NCI-H82 (cell line): ENCODE data around the gene DCAKD.

Experiments used
- DNase-seq: peaks from one replicate; lab custom pipeline; 2025; lab: John Stamatoyannopoulos, UW

DCAKD gene

DNA sequence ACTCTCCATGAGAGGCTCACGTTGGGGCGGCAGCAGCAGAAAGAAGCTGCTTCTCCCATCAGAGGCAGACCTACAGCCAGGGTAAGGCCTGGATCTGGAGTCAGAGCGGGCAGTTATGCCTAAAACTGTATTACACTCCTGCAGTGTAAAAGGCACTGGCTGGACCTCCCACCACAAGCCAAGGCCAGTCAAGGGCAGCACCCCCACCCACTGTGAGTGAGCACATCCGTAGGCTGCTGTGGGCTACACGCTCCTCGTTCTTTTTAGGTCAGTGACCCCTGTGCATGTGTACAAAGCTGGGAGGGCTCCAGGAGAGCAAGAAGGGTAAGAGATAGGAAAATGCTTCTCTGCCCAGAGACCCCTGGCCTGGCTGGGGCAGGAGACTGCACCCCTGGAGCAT lies 20.7 kb downstream of the DCAKD start:
- DNase-seq = no peak

DNA sequence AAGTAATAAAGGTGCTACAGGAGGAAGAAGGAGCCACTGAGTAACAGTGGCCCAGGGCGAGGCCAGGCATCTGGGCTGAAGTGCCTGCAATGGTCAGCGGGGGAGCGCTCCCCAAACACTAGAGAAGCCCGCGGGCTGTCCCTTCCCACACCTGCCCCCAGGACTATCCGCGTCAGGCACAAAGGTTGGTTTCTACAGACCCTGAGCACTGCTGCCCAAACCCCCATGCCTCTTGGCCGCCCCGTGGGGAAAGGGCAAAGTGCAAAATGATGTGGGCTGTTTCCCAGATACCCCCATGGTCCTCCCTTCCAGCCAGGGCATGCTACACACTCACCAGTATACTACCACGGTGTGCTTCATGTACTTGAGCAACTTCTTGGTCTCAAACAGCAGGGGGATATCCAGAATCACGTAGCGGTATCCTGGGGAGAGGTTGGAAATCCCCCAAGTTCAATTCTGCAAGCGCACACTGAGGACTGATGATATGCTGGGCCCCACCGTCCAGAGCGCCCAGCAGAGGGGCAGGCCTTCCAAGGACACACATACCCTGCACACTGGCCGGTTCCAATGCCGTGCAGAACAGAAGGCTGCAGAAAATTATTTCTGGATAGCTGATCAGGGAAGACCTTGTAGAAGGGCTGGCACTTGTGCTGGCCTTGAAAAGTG lies 21.5 kb downstream of the DCAKD start:
- DNase-seq = no peak

DNA sequence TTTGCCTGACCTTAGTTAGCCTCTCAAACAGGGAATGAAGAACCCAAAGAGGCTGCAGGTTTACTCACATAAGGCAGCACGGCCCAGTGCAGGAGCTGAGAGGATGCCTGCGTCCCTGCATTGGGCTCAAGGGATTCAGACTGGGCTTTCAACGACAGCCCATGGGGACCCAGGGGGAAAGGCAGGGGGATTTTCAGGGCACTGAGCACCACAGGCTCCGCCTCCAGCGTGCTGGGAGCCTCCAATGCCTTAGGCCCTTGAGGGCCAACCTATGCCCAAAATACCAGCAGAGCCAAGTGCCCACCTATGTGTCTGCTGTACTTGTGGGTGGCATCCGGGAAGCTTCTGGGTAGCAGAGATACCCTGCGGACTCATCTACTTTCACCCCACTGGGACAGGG lies 22.3 kb downstream of the DCAKD start:
- DNase-seq = no peak

DNA sequence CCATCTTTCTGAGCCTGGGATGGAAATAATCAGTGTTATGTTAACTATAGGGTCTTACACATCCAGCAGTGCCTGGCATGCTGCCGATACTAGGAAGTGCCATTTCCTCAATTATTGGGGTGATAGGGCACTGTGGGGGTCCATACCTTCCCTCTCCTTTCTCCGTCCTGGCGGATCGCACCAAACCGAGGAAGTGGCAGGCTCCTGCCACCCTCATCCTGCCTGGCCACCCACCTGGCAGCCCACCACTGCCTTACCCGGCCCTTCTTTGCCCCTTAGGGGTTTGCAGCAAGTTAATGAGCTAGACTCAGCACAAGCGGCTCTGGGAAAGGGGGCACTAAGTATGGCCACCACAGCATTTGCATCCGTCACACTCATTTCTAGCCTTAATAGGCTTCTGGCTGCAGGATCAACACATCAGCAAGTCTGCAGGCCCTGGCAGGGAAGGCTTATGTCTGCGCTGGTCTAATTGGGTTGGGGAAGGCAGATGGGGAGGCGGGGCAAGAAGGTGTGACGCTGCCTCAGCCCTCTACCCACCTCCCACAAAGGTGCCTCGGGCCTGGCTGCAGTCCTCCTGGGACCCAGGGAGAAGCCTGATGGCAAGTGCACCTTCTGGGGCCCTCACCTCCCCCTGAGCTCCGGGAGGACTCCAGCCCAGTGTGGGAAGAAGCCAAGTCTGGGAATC lies 28.6 kb downstream of the DCAKD start:
- peak; percentile 99 for DNase-seq

DNA sequence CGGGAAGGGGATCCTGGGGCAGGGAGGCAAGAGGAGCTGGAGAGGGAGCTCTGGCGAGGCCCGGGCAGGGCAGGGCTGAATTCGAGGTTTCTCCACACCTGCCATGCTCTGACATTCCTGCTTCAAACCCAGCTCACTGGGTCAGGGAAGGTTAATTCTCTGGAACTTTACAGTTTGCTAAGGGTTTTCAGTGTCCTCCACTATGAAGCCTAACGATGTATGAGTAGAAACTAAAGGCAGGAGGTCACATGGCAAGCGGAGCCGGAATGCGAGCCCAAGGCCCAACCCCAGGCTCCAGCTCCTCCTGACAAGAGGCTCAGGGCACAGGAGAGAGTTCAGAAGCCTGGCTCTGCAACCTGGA lies 29.2 kb downstream of the DCAKD start:
- DNase-seq = peak; percentile 59

DNA sequence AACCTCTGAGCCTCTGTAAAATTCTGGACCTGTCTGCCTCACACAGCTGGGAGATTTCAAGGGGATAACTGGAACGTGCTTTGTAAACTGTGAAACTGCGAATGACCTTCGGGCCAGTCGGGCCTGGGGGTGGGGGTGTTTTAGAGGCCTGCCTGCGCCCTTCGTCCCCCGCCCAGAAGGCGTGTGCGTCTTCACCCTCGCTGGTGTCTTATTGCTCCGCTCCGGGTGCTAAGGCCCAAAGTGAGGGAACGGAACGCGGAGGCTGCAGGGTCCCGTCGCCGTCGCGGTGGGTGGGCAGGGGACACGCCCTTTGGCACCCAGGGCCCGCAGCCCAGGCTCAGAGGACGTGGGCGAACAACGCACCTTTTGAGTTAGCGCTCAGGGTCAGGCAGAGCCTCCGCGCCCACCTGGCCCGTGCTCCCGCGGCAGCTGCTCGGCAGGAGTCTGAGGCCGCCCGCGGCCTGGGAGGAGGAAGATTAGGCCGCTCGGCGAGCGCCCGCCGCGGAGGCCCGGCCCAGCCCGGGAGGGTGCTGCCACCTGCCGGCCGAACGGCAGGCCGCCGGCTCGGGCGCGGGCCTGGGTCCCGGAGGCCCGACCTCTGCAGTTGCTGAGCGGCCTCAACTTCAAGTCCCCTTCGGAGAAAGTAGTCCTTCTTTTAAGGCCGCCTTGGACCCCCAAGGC lies 29.7 kb downstream of the DCAKD start:
- DNase-seq = peak; percentile 92

DNA sequence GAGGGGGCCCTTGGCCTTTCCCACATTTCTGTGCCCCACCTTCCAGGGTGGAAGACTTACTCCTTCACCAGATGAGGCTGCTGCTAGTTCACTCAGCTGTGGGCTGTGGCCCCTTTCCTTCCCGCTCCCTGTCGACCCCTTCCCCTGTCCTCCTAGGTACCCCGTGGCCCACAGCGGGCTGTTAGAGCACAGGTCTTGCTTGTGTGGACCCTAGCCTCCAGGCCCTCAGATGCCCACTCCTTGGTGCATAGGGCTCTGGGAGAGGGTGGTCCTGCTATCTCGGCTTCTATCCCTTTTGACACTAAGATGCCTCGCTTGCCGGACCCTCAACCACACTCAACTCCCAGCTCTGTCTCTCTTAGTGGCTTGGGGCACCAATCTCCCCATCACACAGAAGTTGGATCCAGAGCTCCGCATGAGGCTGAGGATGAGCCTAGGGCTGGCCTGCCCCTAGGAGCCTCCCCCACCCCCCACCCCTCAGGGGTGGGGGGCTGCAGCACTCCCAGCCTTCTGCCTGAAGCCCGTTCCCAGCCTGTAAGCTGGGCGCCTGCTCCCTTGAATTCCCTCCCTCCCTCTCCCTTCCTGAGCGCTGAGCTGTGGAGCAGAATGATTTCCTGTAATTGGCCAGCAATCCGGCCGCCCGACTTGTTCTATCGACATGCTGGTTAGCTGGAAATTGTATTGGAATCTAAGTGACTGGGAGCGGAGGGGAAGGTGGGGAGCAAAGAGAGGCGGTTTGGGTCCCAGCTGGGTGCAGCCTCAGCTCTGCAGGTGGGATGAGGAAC lies 30.9 kb downstream of the DCAKD start:
- peak; percentile 62 for DNase-seq

DNA sequence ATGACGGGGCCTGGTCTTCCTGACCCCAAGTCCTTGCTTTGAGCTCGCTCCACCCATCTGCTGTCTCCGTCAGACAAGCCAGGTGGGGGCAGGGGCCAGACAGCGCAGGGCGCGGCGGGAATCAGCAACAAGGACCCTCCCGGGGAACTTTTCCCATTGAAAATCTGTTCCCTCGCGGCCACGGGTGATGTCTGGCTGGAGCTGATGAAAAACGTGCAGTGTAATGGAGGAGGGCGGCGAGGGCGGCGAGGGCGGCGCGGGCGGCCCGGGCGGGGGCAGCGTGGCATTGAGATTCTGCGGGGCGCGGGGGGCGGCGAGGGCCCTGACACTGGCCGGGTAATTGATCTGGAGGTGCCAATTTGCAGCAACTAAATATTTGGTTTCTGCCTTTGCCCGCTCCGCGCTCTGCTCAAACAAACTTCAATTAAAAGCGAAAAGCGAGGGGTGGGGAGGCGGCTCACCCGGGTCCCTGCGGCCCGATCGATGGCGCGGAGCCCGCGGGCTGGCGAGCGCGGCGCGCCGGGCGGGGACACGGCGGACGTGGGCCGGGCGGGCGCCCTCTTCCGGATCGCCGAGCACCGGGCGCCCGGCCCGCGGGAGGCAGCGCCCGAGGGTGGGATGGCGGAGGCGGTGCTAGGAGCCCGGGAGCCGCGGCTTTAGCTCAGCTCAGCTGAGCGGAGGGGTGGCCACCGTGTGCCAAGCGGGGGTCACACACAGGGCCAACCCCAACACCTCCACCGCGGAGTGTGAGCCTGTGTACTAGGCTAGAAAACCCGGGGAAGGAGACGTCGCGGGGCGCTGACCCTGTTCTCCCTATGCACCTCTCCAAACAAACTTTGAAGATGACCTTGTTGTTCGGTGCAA lies 32.4 kb downstream of the DCAKD start:
- peak; percentile 88 for DNase-seq

DNA sequence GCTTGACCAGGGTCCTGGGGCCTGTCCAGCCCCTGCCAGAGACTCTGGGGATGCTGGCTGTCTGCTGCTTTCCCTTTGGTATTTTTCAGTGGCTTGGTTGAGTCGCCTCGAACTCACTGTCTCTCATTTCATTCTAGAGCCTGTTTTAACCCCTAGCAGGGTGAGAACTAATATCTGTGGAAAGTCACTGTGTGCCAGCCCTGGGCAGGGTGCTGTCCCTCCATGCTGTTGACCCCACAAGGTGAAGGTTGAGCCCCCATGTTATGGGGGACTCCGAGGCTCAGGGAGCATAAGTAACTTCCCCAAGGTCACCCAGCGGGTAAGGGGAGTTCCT lies 33.0 kb downstream of the DCAKD start:
- no peak for DNase-seq

DNA sequence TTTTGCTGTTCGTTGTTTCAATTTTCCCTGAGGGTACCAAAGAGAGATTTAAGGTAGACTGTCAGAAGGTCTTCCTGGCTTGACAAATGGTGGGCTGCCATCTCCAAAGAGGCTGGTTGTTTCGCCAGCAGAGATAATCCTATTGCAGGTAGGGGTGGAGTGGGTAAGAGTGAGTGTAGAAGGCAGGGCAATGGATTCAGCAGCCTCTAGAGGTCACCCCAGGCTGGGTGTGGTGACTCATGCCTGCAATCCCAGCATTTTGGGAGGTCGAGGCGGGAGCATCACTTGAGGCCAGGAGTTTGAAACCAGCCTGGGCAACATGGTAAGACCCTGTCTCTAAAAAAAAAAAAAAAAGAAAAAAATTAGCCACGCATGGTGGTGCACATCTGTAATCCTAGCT lies 34.6 kb downstream of the DCAKD start:
- peak; percentile 93 for DNase-seq

DNA sequence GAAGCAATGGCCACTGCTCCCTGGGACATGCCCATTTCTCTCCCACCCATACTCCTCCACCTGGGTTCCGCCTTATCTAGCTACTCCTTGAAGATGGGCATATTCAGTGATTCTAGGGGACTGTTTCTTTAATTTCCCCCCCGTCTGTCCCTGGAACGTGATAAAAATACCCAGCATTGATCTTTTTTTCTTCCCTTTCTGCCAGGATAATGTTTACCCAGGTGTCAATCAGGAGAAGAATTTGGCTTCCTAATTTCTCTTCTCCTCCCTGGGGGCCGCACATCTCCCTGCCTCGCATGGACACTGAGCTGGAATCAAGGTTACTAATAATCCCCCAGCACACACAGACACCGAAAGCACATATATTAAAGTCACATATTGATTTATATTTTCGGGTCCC lies 35.2 kb downstream of the DCAKD start:
- DNase-seq = no peak

DNA sequence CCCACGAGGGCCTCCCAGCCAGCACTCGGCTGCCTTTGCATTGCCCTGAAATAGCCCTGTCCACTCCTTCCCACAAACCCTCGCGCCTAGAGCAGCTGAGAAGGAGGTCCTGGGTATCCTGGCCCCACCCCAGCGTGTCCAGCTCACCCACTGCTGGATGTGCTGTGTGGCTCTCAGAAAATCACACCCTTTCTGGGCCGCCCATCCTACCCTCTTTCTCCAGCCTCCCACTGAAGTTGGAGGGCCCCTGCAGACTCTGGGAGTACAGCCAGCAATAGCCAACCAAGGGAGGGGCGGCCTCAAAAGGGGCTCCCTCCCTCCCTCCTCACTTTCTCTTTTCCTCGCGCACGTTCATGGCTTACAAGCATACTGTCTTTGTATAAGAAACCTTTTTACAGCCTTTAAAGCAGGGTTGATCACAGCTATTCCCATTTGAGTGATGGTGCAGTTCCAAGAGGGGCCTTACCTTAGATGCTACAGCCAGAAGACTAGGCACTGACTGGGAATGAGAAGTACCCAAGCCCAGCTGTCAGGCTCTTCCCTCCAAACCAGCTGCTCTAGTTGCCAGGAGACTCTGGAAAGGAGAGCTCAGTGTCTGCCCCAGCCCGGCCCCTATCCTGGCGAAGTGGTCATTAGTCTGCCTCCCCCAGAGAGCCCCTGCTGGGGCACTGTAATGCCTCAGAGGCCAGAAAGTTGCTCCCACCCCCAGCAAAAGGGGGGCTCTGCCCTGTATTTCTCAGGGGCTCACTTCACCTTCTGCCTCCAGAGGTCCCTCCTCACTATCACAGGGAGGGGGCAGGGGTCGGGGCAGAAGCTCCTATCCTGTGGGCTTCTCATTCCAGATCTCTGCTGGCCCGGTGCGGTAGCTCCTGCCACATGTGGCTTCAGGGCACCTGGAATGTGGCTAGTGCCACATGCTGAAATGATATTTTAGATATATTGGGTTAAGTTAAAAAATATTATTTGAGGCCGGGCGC lies 38.1 kb downstream of the DCAKD start:
- DNase-seq = peak; percentile 77

DNA sequence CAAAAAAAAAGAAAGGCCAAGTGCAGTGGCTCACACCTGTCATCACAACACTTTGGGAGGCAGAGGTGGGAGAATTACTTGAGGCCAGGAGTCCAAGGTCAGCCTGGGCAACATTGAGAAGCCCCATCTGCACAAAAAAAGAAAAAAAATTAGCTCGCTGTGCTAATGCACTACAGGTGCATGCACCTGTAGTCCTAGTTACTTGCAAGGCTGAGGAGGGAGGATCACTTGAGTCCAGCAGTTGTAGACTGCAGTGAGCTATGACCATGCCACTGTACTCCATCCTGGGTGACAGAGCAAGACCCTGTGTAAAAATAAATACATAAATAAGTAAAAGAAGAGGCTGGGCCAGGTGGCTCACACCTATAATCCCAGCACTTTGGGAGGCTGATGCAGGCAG lies 39.7 kb downstream of the DCAKD start:
- DNase-seq = no peak

DNA sequence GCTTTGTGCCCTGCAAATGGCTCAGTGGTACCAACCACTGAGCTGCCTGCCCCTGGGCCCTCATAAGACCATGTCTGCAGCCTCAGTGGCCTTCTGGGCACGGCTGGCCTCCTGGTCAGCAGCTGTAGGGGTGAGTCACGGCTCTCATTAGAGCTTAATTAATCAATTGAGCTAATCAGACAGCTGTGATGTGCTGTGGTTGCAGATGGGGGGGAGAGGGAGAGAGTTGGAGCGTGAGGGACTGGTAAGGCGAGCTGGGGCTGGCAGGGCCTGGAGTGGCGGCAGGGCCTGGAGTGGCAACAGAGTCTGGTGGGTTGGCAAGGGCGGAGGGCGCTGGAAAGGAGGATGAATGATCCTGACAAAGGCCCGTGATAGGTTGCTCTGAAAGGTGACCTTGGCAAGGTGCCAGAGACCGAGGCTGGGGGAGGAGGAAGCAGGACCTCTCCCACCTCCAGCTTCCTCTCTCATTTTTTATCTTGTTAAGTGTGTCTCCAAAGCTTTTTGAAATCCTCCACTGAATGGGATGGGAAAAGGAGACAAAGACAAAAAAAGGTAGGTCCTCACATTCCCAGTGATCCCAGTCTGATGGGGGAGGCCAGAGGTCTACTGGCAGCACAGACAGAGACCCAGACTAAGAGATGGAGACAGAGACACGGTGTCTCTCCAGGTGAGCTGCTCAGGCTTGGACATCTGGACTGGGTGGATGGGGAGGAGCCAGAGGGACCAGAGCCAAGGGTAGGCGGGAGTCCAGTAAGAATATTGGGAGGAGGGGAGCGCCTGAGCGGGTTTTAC lies 41.6 kb downstream of the DCAKD start:
- peak; percentile 83 for DNase-seq

DNA sequence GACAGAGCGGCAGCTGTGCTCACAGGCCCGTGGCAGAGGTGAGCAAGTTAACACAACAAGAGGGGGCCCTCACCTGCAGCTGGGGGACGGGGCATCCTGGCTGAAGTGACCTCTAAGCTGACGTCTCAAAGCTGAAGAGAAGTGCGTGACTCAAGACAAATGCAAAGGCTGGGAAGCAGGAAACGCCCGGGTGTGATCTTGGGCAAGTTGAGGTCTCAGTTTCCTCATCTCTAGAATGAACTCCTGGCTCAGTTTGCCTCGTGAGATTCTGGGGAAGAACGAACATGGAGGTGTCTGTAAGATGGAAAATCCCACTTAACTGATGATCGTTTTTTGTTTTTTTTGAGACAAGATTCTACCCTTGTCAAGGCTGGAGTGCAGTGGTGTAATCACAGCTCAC lies 43.2 kb downstream of the DCAKD start:
- no peak for DNase-seq

DNA sequence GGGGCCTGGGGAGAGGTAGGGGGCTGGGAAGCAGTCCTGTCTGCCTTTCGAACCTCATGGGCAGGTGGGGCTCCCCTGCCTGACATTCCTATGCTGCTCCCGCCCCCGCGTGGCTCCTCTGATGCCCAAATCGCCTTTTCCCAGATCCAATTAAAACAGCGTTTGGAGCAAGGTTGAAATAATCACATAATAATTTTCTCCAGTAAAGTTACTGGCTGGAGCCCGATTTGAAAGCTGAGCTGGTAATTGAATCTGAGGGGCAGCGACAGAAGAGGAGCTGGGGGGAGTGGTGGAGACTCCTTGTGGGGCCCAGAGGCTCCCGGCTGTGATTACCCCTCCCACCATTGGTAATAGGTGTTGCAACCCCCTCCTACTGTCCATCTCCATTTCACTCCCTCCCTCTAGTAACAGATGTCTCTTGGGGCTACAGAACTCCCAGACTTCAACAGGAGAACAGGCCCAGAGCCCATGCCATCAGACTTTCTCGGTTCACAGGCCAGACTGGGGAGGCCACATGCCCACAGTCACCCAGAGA lies 44.4 kb downstream of the DCAKD start:
- peak; percentile 100 for DNase-seq

DNA sequence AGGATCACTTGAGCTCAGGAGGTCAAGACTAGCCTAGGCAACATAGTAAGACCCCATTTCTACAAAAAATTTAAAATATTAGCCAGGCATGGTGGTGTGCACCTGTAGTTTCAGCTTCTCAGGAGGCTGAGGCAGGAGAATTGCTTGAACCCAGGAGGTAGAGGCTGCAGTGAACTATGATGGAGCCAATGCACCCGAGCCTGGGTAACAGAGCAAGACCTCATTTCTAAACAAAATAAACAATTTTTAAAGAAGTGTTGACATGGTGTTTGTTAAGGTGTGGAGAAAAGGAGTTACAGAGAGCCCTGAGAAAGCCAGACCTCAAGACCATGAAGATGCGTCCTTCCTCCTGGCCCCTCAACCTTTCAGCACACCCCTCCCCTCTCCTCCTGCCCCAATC lies 45.7 kb downstream of the DCAKD start:
- DNase-seq = no peak

DNA sequence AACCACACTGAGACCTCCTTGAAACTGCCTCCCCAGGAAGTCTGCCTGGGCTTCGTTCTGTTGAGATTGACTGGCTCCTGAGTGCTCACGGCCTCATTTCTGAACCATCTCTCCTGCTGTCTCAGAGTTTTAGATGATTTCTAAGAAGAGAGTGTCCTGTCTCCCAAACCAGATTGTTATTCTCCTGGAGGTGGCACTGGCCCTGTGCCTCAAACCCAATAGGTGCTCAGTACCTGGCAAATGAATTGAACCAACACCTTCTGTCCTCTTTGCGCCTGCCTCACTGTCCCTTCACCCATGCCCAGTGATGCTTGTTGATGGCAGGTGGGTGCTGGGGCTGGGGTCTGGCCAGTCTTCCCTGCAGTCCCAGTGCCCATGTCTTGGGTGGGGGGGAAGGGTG lies 47.0 kb downstream of the DCAKD start:
- DNase-seq = no peak

DNA sequence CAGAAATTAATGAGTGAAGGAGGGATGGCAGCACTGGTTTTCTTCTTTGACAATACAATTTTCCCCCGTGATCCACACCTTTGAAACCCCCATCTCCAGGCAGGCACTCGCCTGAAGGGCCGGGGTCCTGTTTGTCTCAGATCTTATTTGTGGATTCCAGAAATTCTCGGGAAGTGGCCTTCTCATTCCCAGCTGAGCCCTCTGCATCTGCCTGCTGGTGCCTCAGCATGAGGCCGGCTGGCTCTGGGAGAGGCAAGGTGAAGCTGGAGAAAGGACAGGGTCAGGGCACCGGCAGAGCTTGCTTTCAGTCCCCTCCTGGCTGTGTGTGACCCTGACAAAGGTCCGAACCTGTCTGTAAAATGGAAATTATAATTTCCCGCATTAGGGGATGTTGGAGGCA lies 47.6 kb downstream of the DCAKD start:
- peak; percentile 33 for DNase-seq

DNA sequence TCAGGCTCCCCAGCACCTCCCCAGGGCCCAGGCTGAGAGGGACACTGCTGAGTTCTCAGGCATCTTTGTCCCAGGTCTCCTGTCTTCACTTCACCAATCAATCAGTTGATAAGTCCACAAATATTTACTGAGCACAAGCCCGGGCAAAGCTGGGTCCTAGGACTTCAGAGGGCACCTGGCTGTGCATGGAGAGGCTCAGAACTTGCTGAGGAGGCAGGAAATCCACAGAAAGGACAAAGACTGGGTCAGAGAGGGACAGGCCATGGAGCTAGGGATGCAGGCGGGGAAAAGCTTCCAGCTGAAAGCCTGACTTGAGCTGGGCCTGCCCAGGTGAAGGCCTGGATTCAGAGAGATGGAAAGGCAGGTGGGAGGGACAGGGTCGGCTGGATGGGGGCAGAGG lies 50.1 kb downstream of the DCAKD start:
- DNase-seq = no peak
